ENCODE measurements around the gene GRID1. TPM values are rescaled to one million over a fixed set of nuclear protein-coding genes. Genes with fewer than 3 reads are reported as not detected.

Gene GRID1
- total and polyA plus RNA-seq, 11 donors, result 0.69 to 3.4 (median 1.6) TPM

DNA sequence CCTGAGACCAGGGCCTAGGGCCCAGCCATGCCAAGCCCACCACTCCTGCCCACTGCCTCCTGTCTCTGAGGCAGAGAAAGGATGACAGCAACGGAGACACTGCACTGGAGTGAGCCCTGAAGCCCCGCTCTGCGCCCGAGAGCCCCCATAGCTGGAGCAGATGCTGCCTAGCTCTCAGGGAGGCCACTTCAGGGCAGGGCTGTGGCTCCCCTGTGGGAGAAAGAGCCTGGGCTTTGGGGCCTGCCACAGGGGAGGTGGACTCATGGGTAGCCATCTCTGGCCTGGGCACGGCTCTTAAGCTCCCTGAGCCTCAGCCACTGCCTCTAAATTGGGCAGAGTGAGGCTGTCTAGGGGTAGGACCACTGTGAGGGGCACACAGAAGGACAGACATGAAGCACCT is 214.2 kb downstream of the GRID1 start:
- Histone ChIP-seq H3K4me1 (no peaks in the 10 kb centered on the region), H3K27ac (no peak overlapping the region), H3K36me3 (no peaks in the 10 kb centered on the region), H3K27me3 (no peaks in the 10 kb centered on the region), H3K9me3 (no peaks in the 10 kb centered on the region), H3K4me3 (no peak overlapping the region)
- intact Hi-C loops (cut with DNase I), result no loop called here
- no peak for DNase-seq
- no peak for TF ChIP-seq POLR2A (IDR thresholded peaks at IDR 0.05)
- TF ChIP-seq, protein P1, sequence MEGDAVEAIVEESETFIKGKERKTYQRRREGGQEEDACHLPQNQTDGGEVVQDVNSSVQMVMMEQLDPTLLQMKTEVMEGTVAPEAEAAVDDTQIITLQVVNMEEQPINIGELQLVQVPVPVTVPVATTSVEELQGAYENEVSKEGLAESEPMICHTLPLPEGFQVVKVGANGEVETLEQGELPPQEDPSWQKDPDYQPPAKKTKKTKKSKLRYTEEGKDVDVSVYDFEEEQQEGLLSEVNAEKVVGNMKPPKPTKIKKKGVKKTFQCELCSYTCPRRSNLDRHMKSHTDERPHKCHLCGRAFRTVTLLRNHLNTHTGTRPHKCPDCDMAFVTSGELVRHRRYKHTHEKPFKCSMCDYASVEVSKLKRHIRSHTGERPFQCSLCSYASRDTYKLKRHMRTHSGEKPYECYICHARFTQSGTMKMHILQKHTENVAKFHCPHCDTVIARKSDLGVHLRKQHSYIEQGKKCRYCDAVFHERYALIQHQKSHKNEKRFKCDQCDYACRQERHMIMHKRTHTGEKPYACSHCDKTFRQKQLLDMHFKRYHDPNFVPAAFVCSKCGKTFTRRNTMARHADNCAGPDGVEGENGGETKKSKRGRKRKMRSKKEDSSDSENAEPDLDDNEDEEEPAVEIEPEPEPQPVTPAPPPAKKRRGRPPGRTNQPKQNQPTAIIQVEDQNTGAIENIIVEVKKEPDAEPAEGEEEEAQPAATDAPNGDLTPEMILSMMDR (IDR thresholded peaks at IDR 0.05), result no peak
- 90 to 97% (median 91%) methylated on average over 2 to 5 of the region's 5 CpGs for WGBS, 4 donors
- peak in 1 of 4 donors; percentile 25 for ATAC-seq

DNA sequence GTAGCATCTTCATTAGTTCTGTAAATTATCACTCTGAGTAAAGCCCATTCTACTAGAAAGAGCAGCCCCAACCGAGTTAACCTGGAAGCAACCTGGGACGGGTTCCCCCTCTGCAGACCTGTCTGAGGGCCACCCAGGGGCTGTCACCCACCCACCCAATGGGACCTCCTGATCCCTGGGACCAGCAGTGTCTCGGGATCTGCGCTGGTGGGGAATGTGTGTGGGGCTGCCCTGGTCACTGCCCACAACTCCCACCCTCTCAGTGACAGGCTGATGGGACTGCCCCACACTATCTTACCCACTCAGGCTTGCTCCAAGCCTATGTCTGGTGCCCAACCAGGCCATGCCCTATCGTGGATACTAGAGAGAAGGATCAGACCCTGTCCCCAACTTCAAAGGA is 215.0 kb downstream of the GRID1 start:
- intact Hi-C loops (cut with DNase I), result no loop called here
- Histone ChIP-seq H3K4me3 (no peak overlapping the region), H3K27ac (no peak overlapping the region), H3K36me3 (no peaks in the 10 kb centered on the region), H3K9me3 (no peaks in the 10 kb centered on the region), H3K4me1 (no peaks in the 10 kb centered on the region), H3K27me3 (no peaks in the 10 kb centered on the region)
- TF ChIP-seq POLR2A (IDR thresholded peaks at IDR 0.05), result no peak
- TF ChIP-seq, protein P1 (IDR thresholded peaks at IDR 0.05), result no peak
- WGBS, 4 donors, result 70 to 89% (median 81%) methylated on average over 3 to 5 of the region's 5 CpGs
- no peak for DNase-seq
- no peak for ATAC-seq

DNA sequence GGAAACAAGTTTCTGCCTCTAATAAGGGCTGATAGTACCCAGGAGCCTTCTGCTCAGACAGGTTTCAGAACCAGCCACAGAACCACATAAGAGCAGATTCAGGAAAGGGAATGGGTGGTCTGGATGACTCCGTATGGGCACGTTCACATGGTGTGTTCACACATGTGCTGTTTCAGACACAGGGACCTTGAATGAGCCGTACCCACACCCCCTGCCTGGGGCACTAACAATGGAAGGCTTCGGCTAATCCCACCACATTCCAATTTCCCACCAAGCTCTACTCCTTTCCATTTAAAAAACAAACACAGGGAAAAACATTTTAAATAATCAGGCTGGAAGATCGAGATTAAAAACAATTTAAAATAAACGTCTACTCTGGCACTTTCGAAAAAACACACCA is 217.3 kb downstream of the GRID1 start:
- intact Hi-C loops (cut with DNase I), result no loop called here

DNA sequence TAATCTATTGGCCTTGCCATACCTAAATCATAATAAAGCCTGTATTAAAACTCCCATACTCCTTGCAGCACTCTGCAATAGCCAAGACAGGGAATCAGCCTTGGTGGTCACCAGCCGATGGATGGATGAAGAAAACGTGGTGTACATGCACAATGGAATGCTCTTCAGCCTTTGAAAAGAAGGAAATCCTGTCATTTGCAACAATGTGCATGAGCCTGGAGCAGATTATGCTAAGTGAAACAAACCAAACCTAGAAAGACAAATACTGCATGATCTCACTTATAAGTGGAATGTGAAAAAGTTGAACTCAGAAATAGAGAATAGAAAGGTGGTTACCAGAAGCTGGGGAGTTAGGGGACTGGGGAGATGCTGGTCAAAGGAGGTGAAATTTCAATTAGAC is 218.5 kb downstream of the GRID1 start:
- no peaks in the 10 kb centered on the region for H3K4me1 ChIP-seq
- DNase-seq (no peak), ATAC-seq (no peak)
- no peak overlapping the region for H3K4me3 ChIP-seq
- H3K27ac ChIP-seq, result no peak overlapping the region
- no peaks in the 10 kb centered on the region for H3K27me3 ChIP-seq
- intact Hi-C loops (cut with DNase I), result no loop called here
- no peaks in the 10 kb centered on the region for H3K36me3 ChIP-seq
- WGBS, 4 donors, result 57 to 66% (median 61%) methylated on average over 2 of the region's 2 CpGs
- H3K9me3 ChIP-seq, result no peaks in the 10 kb centered on the region
- TF ChIP-seq POLR2A (IDR thresholded peaks at IDR 0.05), result no peak
- TF ChIP-seq, protein P1 (IDR thresholded peaks at IDR 0.05), result no peak

More for the DNA sequence above, 217.3 kb downstream of the GRID1 start:
- 80 to 87% (median 85%) methylated on average over 7 of the region's 7 CpGs for WGBS, 4 donors
- Histone ChIP-seq H3K27me3 (no peaks in the 10 kb centered on the region), H3K4me1 (no peaks in the 10 kb centered on the region), H3K4me3 (no peak overlapping the region), H3K36me3 (no peaks in the 10 kb centered on the region), H3K27ac (no peak overlapping the region), H3K9me3 (no peaks in the 10 kb centered on the region)
- DNase-seq (no peak), ATAC-seq (no peak)
- TF ChIP-seq, protein P1 (IDR thresholded peaks at IDR 0.05), result no peak
- TF ChIP-seq POLR2A (IDR thresholded peaks at IDR 0.05), result no peak
